ENCODE data around the gene TMEM140.
"Not testable (repeated sequence)": the region's sequence is repeated elsewhere in the genome, so short reads cannot be mapped to it uniquely, and the experiment has no call there.

DNA sequence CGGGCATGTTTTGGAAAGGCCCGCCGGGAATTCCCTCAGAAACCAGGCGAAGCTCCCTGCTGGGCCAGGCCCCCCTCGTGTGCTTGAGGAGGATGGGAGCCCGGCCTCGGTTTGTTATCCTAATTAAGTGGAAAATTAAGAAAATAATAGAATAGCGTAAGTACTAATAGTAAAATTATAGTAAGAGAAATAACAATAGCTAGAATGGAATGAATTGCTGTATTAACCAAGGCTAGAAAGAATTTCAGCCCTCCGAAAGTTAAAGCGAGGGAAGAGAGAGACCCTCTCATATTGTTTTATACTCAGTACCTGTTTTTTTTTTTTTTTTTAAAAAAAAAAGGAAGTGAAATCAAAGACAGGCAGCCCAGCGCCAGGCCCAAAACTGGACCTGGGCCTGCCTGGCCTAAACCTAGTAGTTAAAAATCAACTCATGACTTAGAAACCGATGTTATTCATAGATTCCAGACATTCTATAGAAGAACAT is 23.2 kb downstream of the TMEM140 start:
- TF ChIP-seq, protein P1, sequence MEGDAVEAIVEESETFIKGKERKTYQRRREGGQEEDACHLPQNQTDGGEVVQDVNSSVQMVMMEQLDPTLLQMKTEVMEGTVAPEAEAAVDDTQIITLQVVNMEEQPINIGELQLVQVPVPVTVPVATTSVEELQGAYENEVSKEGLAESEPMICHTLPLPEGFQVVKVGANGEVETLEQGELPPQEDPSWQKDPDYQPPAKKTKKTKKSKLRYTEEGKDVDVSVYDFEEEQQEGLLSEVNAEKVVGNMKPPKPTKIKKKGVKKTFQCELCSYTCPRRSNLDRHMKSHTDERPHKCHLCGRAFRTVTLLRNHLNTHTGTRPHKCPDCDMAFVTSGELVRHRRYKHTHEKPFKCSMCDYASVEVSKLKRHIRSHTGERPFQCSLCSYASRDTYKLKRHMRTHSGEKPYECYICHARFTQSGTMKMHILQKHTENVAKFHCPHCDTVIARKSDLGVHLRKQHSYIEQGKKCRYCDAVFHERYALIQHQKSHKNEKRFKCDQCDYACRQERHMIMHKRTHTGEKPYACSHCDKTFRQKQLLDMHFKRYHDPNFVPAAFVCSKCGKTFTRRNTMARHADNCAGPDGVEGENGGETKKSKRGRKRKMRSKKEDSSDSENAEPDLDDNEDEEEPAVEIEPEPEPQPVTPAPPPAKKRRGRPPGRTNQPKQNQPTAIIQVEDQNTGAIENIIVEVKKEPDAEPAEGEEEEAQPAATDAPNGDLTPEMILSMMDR (IDR thresholded peaks at IDR 0.05): peak; percentile 64
- not testable (repeated sequence) for TF ChIP-seq ZFX (IDR thresholded peaks at IDR 0.05; ENCODE audit: borderline replicate concordance)
